H9 (cell line): ENCODE results near the gene DENND1C. TPM values are rescaled to one million over a fixed set of nuclear protein-coding genes. Genes with fewer than 3 reads are reported as not detected.

Source experiments
- DNase-seq: peaks from one replicate; pipeline ENCODE4 v3.0.0-alpha.2; 2017
- H2AFZ ChIP-seq: one replicate; pipeline ENCODE4 v1.6.1; 2013; ENCODE audit warnings: mild to moderate bottlenecking, low read length, control low read depth, moderate library complexity
- H2AK5ac ChIP-seq: 2 replicates; pipeline ENCODE4 v1.6.1; 2013; ENCODE audit warnings: low read length, control low read depth, mixed read lengths; ENCODE audit not compliant: insufficient read length
- H2BK120ac ChIP-seq: one replicate; pipeline ENCODE4 v1.6.1; 2013; ENCODE audit warnings: low read depth, mild to moderate bottlenecking, low read length, control low read depth, inconsistent platforms; ENCODE audit not compliant: poor library complexity, severe bottlenecking
- H2BK12ac ChIP-seq: 2 replicates; pipeline ENCODE4 v1.6.1; 2013; ENCODE audit warnings: low read length, control low read depth, mixed read lengths, low read depth; ENCODE audit not compliant: insufficient read length
- H2BK15ac ChIP-seq: 2 replicates; pipeline ENCODE4 v1.6.1; 2013; ENCODE audit warnings: low read depth, low read length, control low read depth
- H2BK20ac ChIP-seq: one replicate; pipeline ENCODE4 v1.6.1; 2013; ENCODE audit warnings: low read depth, mild to moderate bottlenecking, low read length, control low read depth, inconsistent platforms; ENCODE audit not compliant: poor library complexity, severe bottlenecking
- H2BK5ac ChIP-seq: 2 replicates; pipeline ENCODE4 v1.6.1; 2013; ENCODE audit warnings: low read length, control low read depth, mixed read lengths; ENCODE audit not compliant: insufficient read length
- H3K14ac ChIP-seq: 2 replicates; pipeline ENCODE4 v1.6.1; 2013; ENCODE audit warnings: low read length, control low read depth; ENCODE audit not compliant: insufficient read depth
- H3K18ac ChIP-seq: 2 replicates; pipeline ENCODE4 v1.6.1; 2013; ENCODE audit warnings: low read depth, mild to moderate bottlenecking, mixed read lengths, low read length, control low read depth; ENCODE audit not compliant: insufficient read length
- H3K23ac ChIP-seq: 2 replicates; pipeline ENCODE4 v1.6.1; 2013; ENCODE audit warnings: low read length, control low read depth, mixed read lengths, low read depth; ENCODE audit not compliant: insufficient read length
- H3K23me2 ChIP-seq: 2 replicates; pipeline ENCODE4 v1.6.1; 2013; ENCODE audit warnings: low read depth, mild to moderate bottlenecking, mixed read lengths, low read length, control low read depth; ENCODE audit not compliant: insufficient read length, poor library complexity, severe bottlenecking
- H3K27ac ChIP-seq: 2 replicates; pipeline ENCODE4 v1.5.1; 2013; ENCODE audit warnings: low read length, control low read depth, mixed read lengths, low read depth; ENCODE audit not compliant: insufficient read length
- H3K27me3 ChIP-seq: 2 replicates; pipeline ENCODE4 v1.6.1; 2013; ENCODE audit warnings: low read length, control low read depth, inconsistent platforms; ENCODE audit not compliant: insufficient read depth
- H3K4ac ChIP-seq: 2 replicates; pipeline ENCODE4 v1.6.1; 2013; ENCODE audit warnings: low read depth, mild to moderate bottlenecking, control low read depth, inconsistent platforms, low read length, moderate library complexity
- H3K4me1 ChIP-seq: 2 replicates; pipeline ENCODE4 v1.6.1; 2013; ENCODE audit warnings: low read length, control low read depth, inconsistent platforms; ENCODE audit not compliant: insufficient read depth
- H3K4me2 ChIP-seq: 2 replicates; pipeline ENCODE4 v1.6.1; 2013; ENCODE audit warnings: low read length, control low read depth, mixed read lengths; ENCODE audit not compliant: insufficient read length, insufficient read depth
- H3K56ac ChIP-seq: 2 replicates; pipeline ENCODE4 v1.6.1; 2013; ENCODE audit warnings: low read depth, mild to moderate bottlenecking, mixed read lengths, low read length, control low read depth; ENCODE audit not compliant: insufficient read length
- H3K79me1 ChIP-seq: 2 replicates; pipeline ENCODE4 v1.6.1; 2013; ENCODE audit warnings: low read depth, mild to moderate bottlenecking, moderate library complexity, low read length, control low read depth, inconsistent platforms; ENCODE audit not compliant: insufficient read depth, poor library complexity, severe bottlenecking
- H3K79me2 ChIP-seq: 2 replicates; pipeline ENCODE4 v1.6.1; 2013; ENCODE audit warnings: low read length, control low read depth, inconsistent platforms; ENCODE audit not compliant: insufficient read depth
- H3K9ac ChIP-seq: 2 replicates; pipeline ENCODE4 v1.6.1; 2013; ENCODE audit warnings: low read length, control low read depth, mixed read lengths; ENCODE audit not compliant: insufficient read length; ENCODE audit errors: extremely low read depth
- H3K9me3 ChIP-seq: one replicate; pipeline ENCODE4 v1.6.1; 2013; ENCODE audit warnings: low read depth, low read length, inconsistent platforms; ENCODE audit not compliant: control insufficient read depth
- H3T11ph ChIP-seq: one replicate; pipeline ENCODE4 v1.6.1; 2013; ENCODE audit warnings: mild to moderate bottlenecking, low read length, control low read depth, inconsistent platforms
- H4K20me1 ChIP-seq: one replicate; pipeline ENCODE4 v1.6.1; 2013; ENCODE audit not compliant: control insufficient read depth, insufficient read length, insufficient read depth
- H4K5ac ChIP-seq: 2 replicates; pipeline ENCODE4 v1.6.1; 2013; ENCODE audit warnings: low read depth, mild to moderate bottlenecking, mixed read lengths, low read length, control low read depth; ENCODE audit not compliant: insufficient read length
- H4K8ac ChIP-seq: replicated peaks from 2 replicates; pipeline ENCODE4 v1.6.1; 2013; ENCODE audit warnings: low read length, control low read depth, mixed read lengths, low read depth; ENCODE audit not compliant: insufficient read length
- H4K91ac ChIP-seq: 2 replicates; pipeline ENCODE4 v1.6.1; 2013; ENCODE audit warnings: low read depth, mild to moderate bottlenecking, moderate library complexity, mixed read lengths, low read length, control low read depth; ENCODE audit not compliant: insufficient read length
- H3K27ac Mint-ChIP-seq, 3 experiments: 2 replicates in 2 of 3; 3 replicates in 1 of 3; pipeline ENCODE4 v1.8.0; 2020 to 2021; ENCODE audit warnings: mixed read lengths in 3 of 3, mild to moderate bottlenecking in 1 of 3, moderate library complexity in 1 of 3
- H3K27me3 Mint-ChIP-seq: 2 replicates; pipeline ENCODE4 v1.8.0; 2021; ENCODE audit warnings: low read depth, mild to moderate bottlenecking, moderate library complexity, mixed read lengths
- H3K36me3 Mint-ChIP-seq, 3 experiments: 2 replicates in 2 of 3; 3 replicates in 1 of 3; pipeline ENCODE4 v1.8.0; 2020 to 2021; ENCODE audit warnings: low read depth in 3 of 3, mixed read lengths in 3 of 3; ENCODE audit not compliant: insufficient read depth in 1 of 3
- H3K4me1 Mint-ChIP-seq, 2 experiments: 2 replicates each; pipeline ENCODE4 v1.8.0; 2020; ENCODE audit warnings: mixed read lengths in 2 of 2
- H3K4me3 Mint-ChIP-seq, 2 experiments: 2 replicates in 1 of 2; 3 replicates in 1 of 2; pipeline ENCODE4 v1.8.0; 2020 to 2021; ENCODE audit warnings: mild to moderate bottlenecking in 2 of 2, mixed read lengths in 2 of 2, moderate library complexity in 1 of 2
- H3K9me3 Mint-ChIP-seq, 2 experiments: 2 replicates in 1 of 2; 3 replicates in 1 of 2; pipeline ENCODE4 v1.8.0; 2020; ENCODE audit warnings: mild to moderate bottlenecking in 2 of 2, mixed read lengths in 2 of 2, moderate library complexity in 1 of 2
- WGBS: extraction: QIAGEN DNeasy Blood & Tissue Kit; methylation state at CpG from one replicate; pipeline ENCODE4 v1.1.7; 2013; ENCODE audit warnings: missing lambda C conversion rate, low lambda C conversion rate, mixed read lengths; ENCODE audit not compliant: insufficient read length; ENCODE audit errors: extremely low coverage; 5-methylcytosine and 5-hydroxymethylcytosine counted together
- total RNA-seq: library from RNA; stranded (reverse); gene quantifications from 2 replicates; pipeline ENCODE4 v1.2.1, GENCODE V29; 2021
- TF ChIP-seq, protein P1 (sequence below): fragments of 200-600 bp; sonication (generic); conservative IDR thresholded peaks from 3 replicates; pipeline ENCODE4 v1.8.0; 2021; ENCODE audit warnings: antibody characterized with exemption, mild to moderate bottlenecking

Gene DENND1C
- total RNA-seq, 1 experiment from 2014 or later, result 2.4 TPM

DNA sequence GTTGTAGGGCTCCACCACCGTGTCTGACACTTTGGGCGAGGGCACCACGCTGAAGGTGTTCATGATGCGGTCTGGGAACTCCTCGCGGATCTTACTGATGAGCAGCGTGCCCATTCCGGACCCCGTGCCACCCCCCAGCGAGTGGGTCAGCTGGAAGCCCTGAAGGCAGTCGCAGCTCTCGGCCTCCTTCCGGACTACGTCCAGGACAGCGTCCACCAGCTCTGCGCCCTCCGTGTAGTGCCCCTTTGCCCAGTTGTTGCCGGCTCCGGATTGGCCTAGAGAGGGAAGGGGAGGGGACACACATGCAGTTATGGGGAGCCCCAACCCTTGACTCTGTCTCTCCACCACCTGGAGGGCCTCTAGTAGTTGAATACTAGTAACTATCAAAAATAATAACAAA lies 14.4 kb upstream of the DENND1C start:
- no peak overlapping the region for H2AFZ ChIP-seq
- H3K4me2 ChIP-seq, result no peak overlapping the region
- H4K5ac ChIP-seq, result no peak overlapping the region
- Mint-ChIP-seq H3K4me1 (no peaks in the 10 kb centered on the region; a peak in 1 of 4 replicates), H3K9me3 (peaks cover 2 to 3% of the 10 kb centered on the region in 2 experiments; a peak in 1 of 5 replicates), H3K27ac (no peak overlapping the region), H3K27me3 (peaks cover 16% of the 10 kb centered on the region), H3K4me3 (no peak overlapping the region), H3K36me3 (peaks cover 0 to 24% (median 4%) of the 10 kb centered on the region in 3 experiments)
- TF ChIP-seq, protein P1, sequence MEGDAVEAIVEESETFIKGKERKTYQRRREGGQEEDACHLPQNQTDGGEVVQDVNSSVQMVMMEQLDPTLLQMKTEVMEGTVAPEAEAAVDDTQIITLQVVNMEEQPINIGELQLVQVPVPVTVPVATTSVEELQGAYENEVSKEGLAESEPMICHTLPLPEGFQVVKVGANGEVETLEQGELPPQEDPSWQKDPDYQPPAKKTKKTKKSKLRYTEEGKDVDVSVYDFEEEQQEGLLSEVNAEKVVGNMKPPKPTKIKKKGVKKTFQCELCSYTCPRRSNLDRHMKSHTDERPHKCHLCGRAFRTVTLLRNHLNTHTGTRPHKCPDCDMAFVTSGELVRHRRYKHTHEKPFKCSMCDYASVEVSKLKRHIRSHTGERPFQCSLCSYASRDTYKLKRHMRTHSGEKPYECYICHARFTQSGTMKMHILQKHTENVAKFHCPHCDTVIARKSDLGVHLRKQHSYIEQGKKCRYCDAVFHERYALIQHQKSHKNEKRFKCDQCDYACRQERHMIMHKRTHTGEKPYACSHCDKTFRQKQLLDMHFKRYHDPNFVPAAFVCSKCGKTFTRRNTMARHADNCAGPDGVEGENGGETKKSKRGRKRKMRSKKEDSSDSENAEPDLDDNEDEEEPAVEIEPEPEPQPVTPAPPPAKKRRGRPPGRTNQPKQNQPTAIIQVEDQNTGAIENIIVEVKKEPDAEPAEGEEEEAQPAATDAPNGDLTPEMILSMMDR, result no peak
- no peaks in the 10 kb centered on the region for H3K79me1 ChIP-seq
- no peaks in the 10 kb centered on the region for H3K9me3 ChIP-seq
- no peak overlapping the region for H2BK120ac ChIP-seq
- H3K27ac ChIP-seq, result no peak overlapping the region
- H3K56ac ChIP-seq, result no peak overlapping the region
- no peak overlapping the region for H3K23ac ChIP-seq
- no peaks in the 10 kb centered on the region for H3K4me1 ChIP-seq
- no peak overlapping the region for H3K4ac ChIP-seq
- no peak overlapping the region for H2AK5ac ChIP-seq
- no peaks in the 10 kb centered on the region for H3K27me3 ChIP-seq
- no peak overlapping the region; the same call in 1 of the 2 replicates for H3K14ac ChIP-seq
- H3K18ac ChIP-seq, result no peak overlapping the region
- no peak overlapping the region for H3T11ph ChIP-seq
- H2BK15ac ChIP-seq, result no peak overlapping the region
- no peaks in the 10 kb centered on the region for H3K23me2 ChIP-seq
- no peak for DNase-seq
- WGBS, result no CpG with 5 or more reads among the region's 19 CpGs
- no peak overlapping the region for H4K91ac ChIP-seq
- H4K8ac ChIP-seq, result no peak overlapping the region
- no peak overlapping the region for H3K9ac ChIP-seq
- no peak overlapping the region for H2BK5ac ChIP-seq
- H2BK20ac ChIP-seq, result no peak overlapping the region
- H3K79me2 ChIP-seq, result no peaks in the 10 kb centered on the region
- H2BK12ac ChIP-seq, result no peak overlapping the region
- no peaks in the 10 kb centered on the region for H4K20me1 ChIP-seq
